Measurements from ENCODE around the gene LYAR.

GRCh38 chr4:4306920-4307319 is 17.0 kb upstream of the LYAR start:
- no peak for TF ChIP-seq CEBPB (IDR thresholded peaks at IDR 0.05; ENCODE audit: low read depth, low read length)
- TF ChIP-seq POLR2A (IDR thresholded peaks at IDR 0.05; ENCODE audit: low read depth, low read length), result no peak
- no peak for TF ChIP-seq CTCF (conservative IDR thresholded peaks at IDR 0.05; ENCODE audit: low read depth, low read length)
- TF ChIP-seq RFX5 (IDR thresholded peaks at IDR 0.05; ENCODE audit: low read depth, low read length), result no peak
- no peak for TF ChIP-seq RAD21 (IDR thresholded peaks at IDR 0.05; ENCODE audit: low read length)
- no peak for TF ChIP-seq USF2 (IDR thresholded peaks at IDR 0.05; ENCODE audit: low read depth, low read length)
- TF ChIP-seq MAFK (IDR thresholded peaks at IDR 0.05; ENCODE audit: low read depth, low read length), result no peak
- no peak for TF ChIP-seq RCOR1 (IDR thresholded peaks at IDR 0.05; ENCODE audit: insufficient replicate concordance, low read length)
- TF ChIP-seq MXI1 (IDR thresholded peaks at IDR 0.05; ENCODE audit: borderline replicate concordance, low read depth, low read length), result no peak
- TF ChIP-seq BHLHE40 (IDR thresholded peaks at IDR 0.05; ENCODE audit: low read depth, low read length), result no peak
